T follicular helper cell (primary cell): ENCODE measurements around the gene CAPN5.
"Not testable (repeated sequence)": the region's sequence is repeated elsewhere in the genome, so short reads cannot be mapped to it uniquely, and the experiment has no call there.

Experiments
- DNase-seq: peaks from one replicate; pipeline ENCODE4 v3.0.0-alpha.2; 2020; ENCODE audit warnings: low read depth
- total RNA-seq, 2 experiments: gene quantifications; one replicate each; lab custom pipeline; 2026; lab: John Stamatoyannopoulos, UW

The CAPN5 gene
- 0.22 to 1.7 reads per million in 2 experiments for total RNA-seq

- peak; percentile 79 for DNase-seq
Measured at GRCh38 chr11:77066229-77067042, at the start of gene CAPN5. Gene CAPN5 (plus strand): TSS chr11:77066971. CDS start chr11:77084887, 17,916 bp downstream.

- DNase-seq = not testable (repeated sequence)
Measured at GRCh38 chr11:77018396-77018924, 48.3 kb upstream of the CAPN5 start.

GRCh38 chr11:77019976-77020595 lies 46.7 kb upstream of the CAPN5 start:
- no peak for DNase-seq

- DNase-seq = no peak
Measured at GRCh38 chr11:77020734-77021133, 46.0 kb upstream of the CAPN5 start.

- no peak for DNase-seq
Measured at GRCh38 chr11:77024745-77025144, 42.0 kb upstream of the CAPN5 start.

GRCh38 chr11:77026221-77026620 lies 40.5 kb upstream of the CAPN5 start:
- DNase-seq = no peak

- DNase-seq = no peak
Measured at GRCh38 chr11:77026743-77027142, 40.0 kb upstream of the CAPN5 start.

- DNase-seq = no peak
Measured at GRCh38 chr11:77027275-77027674, 39.5 kb upstream of the CAPN5 start.

GRCh38 chr11:77029829-77030228 lies 36.9 kb upstream of the CAPN5 start:
- no peak for DNase-seq

GRCh38 chr11:77030834-77031414 lies 35.8 kb upstream of the CAPN5 start:
- DNase-seq = no peak

- no peak for DNase-seq
Measured at GRCh38 chr11:77031599-77031998, 35.2 kb upstream of the CAPN5 start.

- no peak for DNase-seq
Measured at GRCh38 chr11:77035039-77035438, 31.7 kb upstream of the CAPN5 start.

- no peak for DNase-seq
Measured at GRCh38 chr11:77035580-77035979, 31.2 kb upstream of the CAPN5 start.

- DNase-seq = no peak
Measured at GRCh38 chr11:77036398-77036797, 30.4 kb upstream of the CAPN5 start.

- no peak for DNase-seq
Measured at GRCh38 chr11:77037057-77037456, 29.7 kb upstream of the CAPN5 start.

- no peak for DNase-seq
Measured at GRCh38 chr11:77038029-77038824, 28.5 kb upstream of the CAPN5 start.

- no peak for DNase-seq
Measured at GRCh38 chr11:77038825-77039326, 27.9 kb upstream of the CAPN5 start.

- DNase-seq = no peak
Measured at GRCh38 chr11:77039491-77040400, 27.0 kb upstream of the CAPN5 start.

GRCh38 chr11:77040401-77040777 lies 26.4 kb upstream of the CAPN5 start:
- no peak for DNase-seq

- DNase-seq = no peak
Measured at GRCh38 chr11:77040889-77041288, 25.9 kb upstream of the CAPN5 start.
